SH-SY5Y (cell line): Measurements from ENCODE around the gene ITPK1.

ENCODE experiments used
- GATA2 ChIP-seq: IDR thresholded peaks from 2 replicates; pipeline ENCODE4 v1.6.1; 2011; ENCODE audit warnings: mild to moderate bottlenecking, low read depth, low read length
- GATA3 ChIP-seq: IDR thresholded peaks from 2 replicates; pipeline ENCODE4 v1.6.1; 2011; ENCODE audit warnings: low read depth, mild to moderate bottlenecking, low read length, moderate library complexity

GRCh38 chr14:93073910-93074769, 41.6 kb downstream of the ITPK1 start:
- TF ChIP-seq GATA3 (no peak), GATA2 (no peak)
